MCF 10A (cell line): Measurements from ENCODE around the gene TUBG1. TPM values are rescaled to one million over a fixed set of nuclear protein-coding genes. Genes with fewer than 3 reads are reported as not detected.

Experiments
- BruUV-seq: library from RNA; stranded (reverse); fragments of 400-500 nt; replicated peaks from 2 replicates; lab custom pipeline; 2021; lab: Mats Ljungman, UMichigan
- CTCF ChIA-PET: fragments of 300-600 bp; sonication (Branson Sonifier 250); formaldehyde crosslinking; extraction: SDS; loops from one replicate; lab custom pipeline; 2021; ENCODE audit warnings: antibody characterized with exemption, inconsistent platforms; lab: Yijun Ruan, JAX
- POLR2A ChIA-PET: fragments of 300-600, 350-650 bp; sonication (Branson Sonifier 250); formaldehyde crosslinking; extraction: SDS; loops from one replicate; lab custom pipeline; 2020; ENCODE audit warnings: antibody characterized with exemption, inconsistent platforms; lab: Yijun Ruan, JAX
- DNase-seq: peaks from one replicate; pipeline ENCODE4 v3.0.0-alpha.2; 2018; ENCODE audit not compliant: unreplicated experiment
- H3K27ac Mint-ChIP-seq: one replicate; pipeline ENCODE4 v1.8.0; 2022; ENCODE audit warnings: mild to moderate bottlenecking, low read depth, mixed read lengths; ENCODE audit not compliant: unreplicated experiment
- H3K27me3 Mint-ChIP-seq: one replicate; pipeline ENCODE4 v1.8.0; 2022; ENCODE audit warnings: mixed read lengths; ENCODE audit not compliant: insufficient read depth, unreplicated experiment
- H3K36me3 Mint-ChIP-seq: one replicate; pipeline ENCODE4 v1.8.0; 2022; ENCODE audit warnings: mild to moderate bottlenecking, moderate library complexity, mixed read lengths; ENCODE audit not compliant: insufficient read depth, unreplicated experiment
- H3K4me1 Mint-ChIP-seq: one replicate; pipeline ENCODE4 v1.8.0; 2022; ENCODE audit warnings: mixed read lengths; ENCODE audit not compliant: insufficient read depth, unreplicated experiment
- H3K4me3 Mint-ChIP-seq: one replicate; pipeline ENCODE4 v1.8.0; 2022; ENCODE audit warnings: mild to moderate bottlenecking, moderate library complexity, mixed read lengths; ENCODE audit not compliant: unreplicated experiment
- H3K9me3 Mint-ChIP-seq: one replicate; pipeline ENCODE4 v1.8.0; 2022; ENCODE audit warnings: mixed read lengths; ENCODE audit not compliant: unreplicated experiment
- CTCF ChIP-seq: fragments of 200-600 bp; IDR thresholded peaks from one replicate; pipeline ENCODE4 v1.8.0; 2022; ENCODE audit warnings: antibody characterized with exemption, mild to moderate bottlenecking; ENCODE audit not compliant: unreplicated experiment
- intact Hi-C: fragments of 100-400 bp; cut with micrococcal nuclease; formaldehyde crosslinking; loops from 2 replicates; pipeline ENCODE4 v1.14.1; 2022
- total RNA-seq: library from RNA; stranded (reverse); gene quantifications from 2 replicates; pipeline ENCODE4 v1.2.3, GENCODE V29; 2022

The TUBG1 gene
- total RNA-seq, 1 experiment from 2014 or later = 60.2 TPM

GRCh38 chr17:42584880-42585279, 24.6 kb upstream of the TUBG1 start:
- Mint-ChIP-seq H3K36me3 (peaks cover 98% of the 10 kb centered on the region), H3K9me3 (no peaks in the 10 kb centered on the region), H3K27ac (no peak overlapping the region), H3K4me3 (no peak overlapping the region), H3K27me3 (no peaks in the 10 kb centered on the region), H3K4me1 (peaks cover 21% of the 10 kb centered on the region)
- no peak for TF ChIP-seq CTCF
- CTCF ChIA-PET = interaction anchor here (0.7 kb wide), 1 partner anchor 413 kb away, joined by 4 read pairs; no protein-coding TSS in a partner anchor
- DNase-seq = no peak
- intact Hi-C loops = no loop called here
- BruUV-seq = no TSS peak
- POLR2A ChIA-PET = interaction anchor here (2.8 to 8.6 kb wide), 3 partner anchors 21 to 82 kb away, joined by 16 to 83 read pairs (median 16); partner anchors contain the start of genes RETREG3 and TUBG1

DNA sequence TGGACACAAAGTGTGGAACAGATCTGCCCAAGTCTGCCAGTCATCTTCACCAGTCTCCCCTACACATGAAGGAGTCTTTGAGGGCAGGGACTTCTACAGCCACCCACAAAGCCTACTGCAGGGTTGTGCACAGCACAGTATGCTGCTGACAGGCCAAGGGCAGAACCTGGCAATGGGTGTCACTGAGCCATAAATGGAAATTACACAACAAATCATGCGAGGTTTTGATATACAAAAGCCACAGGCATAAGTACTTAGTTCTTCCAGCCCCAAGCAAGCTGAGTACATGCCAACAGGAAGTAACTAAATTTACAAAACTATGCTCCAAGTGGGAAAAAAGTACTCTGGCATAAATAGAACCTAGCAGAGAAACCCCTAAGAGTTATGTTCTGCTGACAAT, 24.1 kb upstream of the TUBG1 start:
- ChIA-PET CTCF (no interaction called here), POLR2A (interaction anchor here (2.7 to 8.6 kb wide), 4 partner anchors 8 to 82 kb away, joined by 16 to 83 read pairs (median 34); partner anchors contain the start of genes PSMC3IP, RETREG3 and TUBG1)
- Mint-ChIP-seq H3K4me1 (peaks cover 21% of the 10 kb centered on the region), H3K27me3 (no peaks in the 10 kb centered on the region), H3K36me3 (peaks cover 100% of the 10 kb centered on the region), H3K9me3 (no peaks in the 10 kb centered on the region), H3K4me3 (no peak overlapping the region), H3K27ac (no peak overlapping the region)
- intact Hi-C loops = no loop called here
- TF ChIP-seq CTCF = no peak
- BruUV-seq = no TSS peak
- no peak for DNase-seq

DNA sequence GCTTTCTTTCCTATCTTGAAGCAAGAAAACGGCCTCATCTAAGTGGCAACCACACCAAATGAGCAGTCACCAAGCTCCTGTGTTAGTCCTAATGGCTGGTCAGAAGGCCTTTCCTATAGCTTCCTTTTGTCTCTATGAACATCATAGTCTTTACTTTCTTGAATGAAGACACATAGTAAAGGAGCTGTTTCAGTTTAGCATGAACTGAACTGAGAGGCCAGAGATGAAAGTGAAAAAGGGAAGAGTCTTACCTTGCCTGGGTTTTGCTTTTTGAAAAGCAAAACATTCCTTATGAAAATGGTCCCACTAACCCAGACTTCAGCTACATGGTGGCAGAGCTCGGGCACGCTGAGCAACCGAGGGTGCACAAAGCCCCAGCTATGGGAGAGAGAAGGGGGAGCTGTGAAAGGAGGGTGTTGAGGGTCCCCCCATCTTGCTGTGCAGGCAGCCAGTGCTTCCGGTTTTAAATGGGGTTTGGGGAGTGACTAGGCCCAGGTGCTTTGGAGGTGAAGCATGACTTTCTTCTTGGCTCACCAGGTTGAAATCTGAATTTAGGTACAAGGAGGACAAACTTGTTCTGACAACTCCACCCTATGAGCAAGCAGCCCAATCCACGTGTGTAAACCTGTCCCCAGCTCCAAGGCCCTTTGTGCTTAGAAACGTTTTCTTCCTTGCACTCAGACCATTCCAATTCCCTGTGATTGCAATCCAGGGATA, 22.8 kb upstream of the TUBG1 start:
- TF ChIP-seq CTCF = no peak
- DNase-seq = peak; percentile 52
- H3K27ac Mint-ChIP-seq = peak overlapping the region; percentile 25
- ChIA-PET CTCF (interaction anchor here (0.6 to 1.9 kb wide), 6 partner anchors 9 to 194 kb away, joined by 3 to 21 read pairs (median 4); partner anchors contain the start of genes PSMC3IP and WNK4), POLR2A (interaction anchor here (0.5 to 8.6 kb wide), 25 partner anchors 9 to 811 kb away, joined by 3 to 83 read pairs (median 4); partner anchors contain the start of genes BECN1, COASY, NAGLU and PLEKHH3)
- H3K27me3 Mint-ChIP-seq = no peaks in the 10 kb centered on the region
- intact Hi-C loops = no loop called here
- peaks cover 100% of the 10 kb centered on the region for H3K36me3 Mint-ChIP-seq
- H3K4me1 Mint-ChIP-seq = peaks cover 21% of the 10 kb centered on the region
- peak overlapping the region; percentile 21 for H3K4me3 Mint-ChIP-seq
- no TSS peak for BruUV-seq
- no peaks in the 10 kb centered on the region for H3K9me3 Mint-ChIP-seq

GRCh38 chr17:42590886-42591285, 18.6 kb upstream of the TUBG1 start:
- peaks cover 68% of the 10 kb centered on the region for H3K36me3 Mint-ChIP-seq
- no peak overlapping the region for H3K4me3 Mint-ChIP-seq
- intact Hi-C loops = no loop called here
- TF ChIP-seq CTCF = no peak
- no peak overlapping the region for H3K27ac Mint-ChIP-seq
- no peak for DNase-seq
- ChIA-PET CTCF (interaction anchor here (0.6 to 1.4 kb wide), 5 partner anchors 12 to 169 kb away, joined by 3 to 4 read pairs (median 4); partner anchors contain the start of gene RETREG3), POLR2A (interaction anchor here (1.0 to 8.6 kb wide), 2 partner anchors 18 to 36 kb away, joined by 3 to 83 read pairs; partner anchors contain the start of genes RETREG3 and TUBG1)
- peaks cover 21% of the 10 kb centered on the region for H3K4me1 Mint-ChIP-seq
- no peaks in the 10 kb centered on the region for H3K9me3 Mint-ChIP-seq
- no TSS peak for BruUV-seq
- no peaks in the 10 kb centered on the region for H3K27me3 Mint-ChIP-seq
